KOPT-K1 (cell line): ENCODE data around the gene OR5B12.

Source experiments
- H3K27ac ChIP-seq: fragments of 200-600 bp; sonication (generic); 2 replicates; pipeline ENCODE4 v1.5.1; 2016; ENCODE audit warnings: antibody characterized with exemption, mild to moderate bottlenecking, low read depth, low read length; ENCODE audit not compliant: poor library complexity, severe bottlenecking
- H3K36me3 ChIP-seq: fragments of 200-600 bp; sonication (generic); 2 replicates; pipeline ENCODE4 v1.5.1; 2017; ENCODE audit warnings: antibody characterized with exemption, mild to moderate bottlenecking, low read length, moderate library complexity; ENCODE audit not compliant: insufficient read depth
- H3K9me3 ChIP-seq: fragments of 200-600 bp; sonication (generic); 2 replicates; pipeline ENCODE4 v1.5.1; 2017; ENCODE audit warnings: antibody characterized with exemption, low read length, mild to moderate bottlenecking; ENCODE audit not compliant: insufficient read depth, poor library complexity, severe bottlenecking

Gene OR5B12

GRCh38 chr11:58442136-58442535 is at the start of gene OR5B12:
Gene OR5B12 (minus strand): TSS chr11:58442236. CDS start chr11:58440151, 2,085 bp downstream.
- no peaks in the 10 kb centered on the region for H3K9me3 ChIP-seq
- no peaks in the 10 kb centered on the region for H3K36me3 ChIP-seq
- H3K27ac ChIP-seq, result no peak within 1 kb of the TSS

- Histone ChIP-seq H3K9me3 (no peaks in the 10 kb centered on the region), H3K36me3 (no peaks in the 10 kb centered on the region), H3K27ac (no peak overlapping the region)
Measured at GRCh38 chr11:58490827-58491226, 48.8 kb upstream of the OR5B12 start.

- Histone ChIP-seq H3K36me3 (no peaks in the 10 kb centered on the region), H3K27ac (no peak overlapping the region), H3K9me3 (no peaks in the 10 kb centered on the region)
Measured at GRCh38 chr11:58487170-58487569, 45.1 kb upstream of the OR5B12 start.

- no peak overlapping the region for H3K27ac ChIP-seq
- H3K36me3 ChIP-seq, result no peaks in the 10 kb centered on the region
- no peaks in the 10 kb centered on the region for H3K9me3 ChIP-seq
Measured at GRCh38 chr11:58485961-58486360, 43.9 kb upstream of the OR5B12 start.

- H3K9me3 ChIP-seq, result peaks cover 9% of the 10 kb centered on the region
- no peaks in the 10 kb centered on the region for H3K36me3 ChIP-seq
- H3K27ac ChIP-seq, result no peak overlapping the region
Measured at GRCh38 chr11:58471892-58472291, 29.9 kb upstream of the OR5B12 start.

- no peaks in the 10 kb centered on the region for H3K36me3 ChIP-seq
- no peak overlapping the region for H3K27ac ChIP-seq
Measured at GRCh38 chr11:58466293-58466692, 24.3 kb upstream of the OR5B12 start.

GRCh38 chr11:58465690-58466089 is 23.7 kb upstream of the OR5B12 start:
- H3K36me3 ChIP-seq, result no peaks in the 10 kb centered on the region
- H3K27ac ChIP-seq, result no peak overlapping the region
- H3K9me3 ChIP-seq, result no peaks in the 10 kb centered on the region

More at GRCh38 chr11:58466293-58466692, 24.3 kb upstream of the OR5B12 start:
- no peaks in the 10 kb centered on the region for H3K9me3 ChIP-seq

GRCh38 chr11:58451585-58451984 is 9.5 kb upstream of the OR5B12 start:
- Histone ChIP-seq H3K27ac (no peak overlapping the region), H3K36me3 (no peaks in the 10 kb centered on the region), H3K9me3 (no peaks in the 10 kb centered on the region)

GRCh38 chr11:58446294-58446693 is 4.3 kb upstream of the OR5B12 start:
- Histone ChIP-seq H3K36me3 (no peaks in the 10 kb centered on the region), H3K27ac (no peak overlapping the region), H3K9me3 (no peaks in the 10 kb centered on the region)

- H3K27ac ChIP-seq, result no peak overlapping the region
- H3K9me3 ChIP-seq, result no peaks in the 10 kb centered on the region
- H3K36me3 ChIP-seq, result no peaks in the 10 kb centered on the region
Measured at GRCh38 chr11:58444300-58444699, 2.3 kb upstream of the OR5B12 start.

- no peaks in the 10 kb centered on the region for H3K9me3 ChIP-seq
- H3K36me3 ChIP-seq, result no peaks in the 10 kb centered on the region
- no peak overlapping the region for H3K27ac ChIP-seq
Measured at GRCh38 chr11:58438486-58438885, 3.5 kb downstream of the OR5B12 start.

- Histone ChIP-seq H3K27ac (no peak overlapping the region), H3K36me3 (no peaks in the 10 kb centered on the region), H3K9me3 (no peaks in the 10 kb centered on the region)
Measured at GRCh38 chr11:58434217-58434616, 7.8 kb downstream of the OR5B12 start.

- no peaks in the 10 kb centered on the region for H3K36me3 ChIP-seq
- no peaks in the 10 kb centered on the region for H3K9me3 ChIP-seq
- no peak overlapping the region for H3K27ac ChIP-seq
Measured at GRCh38 chr11:58433638-58434203, 8.3 kb downstream of the OR5B12 start.

- Histone ChIP-seq H3K27ac (no peak overlapping the region), H3K9me3 (no peaks in the 10 kb centered on the region), H3K36me3 (no peaks in the 10 kb centered on the region)
Measured at GRCh38 chr11:58429273-58429672, 12.8 kb downstream of the OR5B12 start.

GRCh38 chr11:58428021-58428420 is 14.0 kb downstream of the OR5B12 start, which contains the start of gene OR5B2:
Gene OR5B2 (minus strand): TSS chr11:58428121. CDS start chr11:58423261, 4,860 bp downstream.
- Histone ChIP-seq H3K9me3 (no peaks in the 10 kb centered on the region), H3K27ac (no peak within 1 kb of the TSS), H3K36me3 (no peaks in the 10 kb centered on the region)

- Histone ChIP-seq H3K27ac (no peak within 1 kb of the TSS), H3K9me3 (no peaks in the 10 kb centered on the region), H3K36me3 (no peaks in the 10 kb centered on the region)
Measured at GRCh38 chr11:58406774-58407173, 35.3 kb downstream of the OR5B12 start, which contains the start of gene OR5B3. Gene OR5B3 (minus strand): TSS chr11:58406874. CDS start chr11:58403409, 3,465 bp downstream.
